HepG2 (cell line): ENCODE data around the gene SPAG5. TPM values are rescaled to one million over a fixed set of nuclear protein-coding genes. Genes with fewer than 3 reads are reported as not detected.

Source experiments
- CBX2 ChIP-seq, 2 experiments: fragments of 200-600 bp in 1 of 2; sonication (generic); formaldehyde crosslinking in 1 of 2; IDR thresholded peaks; 2 replicates each; pipeline versions ENCODE4 v1.7.0 to v1.8.1; 2018 to 2022; ENCODE audit warnings: low read depth in 2 of 2, low read length in 1 of 2, mild to moderate bottlenecking in 1 of 2, missing genetic modification reagents in 1 of 2
- FOXP1 ChIP-seq, 2 experiments: fragments of 450-650 bp in 1 of 2; IDR thresholded peaks; 2 replicates each; pipeline ENCODE4 v1.6.1; 2017 to 2018; ENCODE audit warnings: antibody characterized with exemption in 1 of 2
- HNRNPK ChIP-seq: fragments of 200-400 bp; formaldehyde crosslinking; IDR thresholded peaks from 2 replicates; pipeline ENCODE4 v1.6.1; 2018; ENCODE audit warnings: low read length, low read depth, moderate library complexity, mild to moderate bottlenecking; ENCODE audit not compliant: poor library complexity, severe bottlenecking
- KLF11 ChIP-seq: IDR thresholded peaks from 2 replicates; pipeline ENCODE4 v1.6.1; 2016; ENCODE audit warnings: missing compliant biosample characterization
- MAFF ChIP-seq: IDR thresholded peaks from 2 replicates; pipeline ENCODE4 v1.6.1; 2011; ENCODE audit warnings: low read depth, low read length, improper control_type of control experiment
- MIXL1 ChIP-seq: IDR thresholded peaks from 2 replicates; pipeline ENCODE4 v1.6.1; 2016
- NCOR1 ChIP-seq: fragments of 200-600 bp; sonication (generic); IDR thresholded peaks from 2 replicates; pipeline ENCODE4 v1.7.0; 2017; ENCODE audit warnings: antibody characterized with exemption, low read length, borderline replicate concordance
- NFRKB ChIP-seq: fragments of 450-650 bp; IDR thresholded peaks from 2 replicates; pipeline ENCODE4 v1.6.1; 2017
- POLR2G ChIP-seq: fragments of 200-400 bp; formaldehyde crosslinking; IDR thresholded peaks from 2 replicates; pipeline ENCODE4 v1.6.1; 2018; ENCODE audit warnings: mild to moderate bottlenecking, low read depth, low read length, moderate library complexity
- RAD21 ChIP-seq: fragments of 450-650 bp; formaldehyde crosslinking; IDR thresholded peaks from 2 replicates; pipeline ENCODE4 v1.5.0; 2020; ENCODE audit warnings: mild to moderate bottlenecking
- RXRB ChIP-seq: IDR thresholded peaks from 2 replicates; pipeline ENCODE4 v1.6.1; 2016; ENCODE audit warnings: borderline replicate concordance, missing genetic modification reagents, missing compliant biosample characterization
- SCMH1 ChIP-seq: sonication (generic); formaldehyde crosslinking; IDR thresholded peaks from 2 replicates; pipeline ENCODE4 v1.9.0; 2021; ENCODE audit warnings: missing genetic modification reagents, mild to moderate bottlenecking, borderline replicate concordance
- WIZ ChIP-seq: sonication (generic); formaldehyde crosslinking; IDR thresholded peaks from 2 replicates; pipeline ENCODE4 v1.5.1; 2020; ENCODE audit warnings: mild to moderate bottlenecking, missing genetic modification reagents
- ZC3H13 ChIP-seq: sonication (generic); formaldehyde crosslinking; IDR thresholded peaks from 2 replicates; pipeline ENCODE4 v1.8.1; 2023; ENCODE audit warnings: mild to moderate bottlenecking, missing genetic modification reagents, moderate library complexity
- ZNF282 ChIP-seq: fragments of 450-650 bp; IDR thresholded peaks from 2 replicates; pipeline ENCODE4 v1.6.1; 2018; ENCODE audit not compliant: partially characterized antibody
- ZNF460 ChIP-seq: sonication (generic); formaldehyde crosslinking; IDR thresholded peaks from 2 replicates; pipeline ENCODE4 v1.5.1; 2020; ENCODE audit warnings: missing genetic modification reagents, mild to moderate bottlenecking, borderline replicate concordance
- ZNF558 ChIP-seq: sonication (generic); formaldehyde crosslinking; IDR thresholded peaks from 2 replicates; pipeline ENCODE4 v1.9.0; 2022; ENCODE audit warnings: mild to moderate bottlenecking, missing genetic modification reagents, borderline replicate concordance
- ZNF615 ChIP-seq: sonication (generic); formaldehyde crosslinking; IDR thresholded peaks from 2 replicates; pipeline ENCODE4 v1.5.0; 2020; ENCODE audit warnings: mild to moderate bottlenecking, missing genetic modification reagents, borderline replicate concordance
- polyA plus RNA-seq, 8 experiments: library from polyadenylated mRNA; depleted of rRNA in 3 of 8; stranded (reverse) in 7 of 8; unstranded in 1 of 8; fragments of >200 nt; fragmentation: Illumina TruSeq in 4 of 8; extraction: Trizol in 4 of 8; gene quantifications; 2 replicates each; pipeline versions ENCODE4 v1.2.1 to v1.2.3, GENCODE V29; 2011 to 2016; ENCODE audit warnings: low read depth in 4 of 8, missing spikeins in 1 of 8, mixed read lengths in 1 of 8; ENCODE audit not compliant: insufficient read depth in 1 of 8
- total RNA-seq, 5 experiments: library from RNA; depleted of rRNA; stranded (reverse); fragments of >200 nt; fragmentation: Illumina TruSeq; extraction: Trizol; gene quantifications; 2 replicates each; pipeline ENCODE4 v1.2.3, GENCODE V29; 2016; ENCODE audit warnings: low read depth in 1 of 5
- TF ChIP-seq, protein P1 (sequence below): IDR thresholded peaks from 2 replicates; pipeline ENCODE4 v1.6.1; 2012; ENCODE audit warnings: low read length, improper control_type of control experiment
- TF ChIP-seq, protein P2 (sequence below): sonication (generic); formaldehyde crosslinking; IDR thresholded peaks from 2 replicates; pipeline ENCODE4 v1.8.1; 2023; ENCODE audit warnings: mild to moderate bottlenecking, moderate library complexity, missing genetic modification reagents
- TF ChIP-seq, protein P3 (sequence below): sonication (generic); formaldehyde crosslinking; IDR thresholded peaks from 2 replicates; pipeline ENCODE4 v1.5.0; 2020; ENCODE audit warnings: missing genetic modification reagents

Gene SPAG5
- total and polyA plus RNA-seq, 2 of the 13 experiments (the other 11 are each of a cell fraction or from before 2014, with no cell fraction given), result 41.4 to 98.0 TPM

DNA sequence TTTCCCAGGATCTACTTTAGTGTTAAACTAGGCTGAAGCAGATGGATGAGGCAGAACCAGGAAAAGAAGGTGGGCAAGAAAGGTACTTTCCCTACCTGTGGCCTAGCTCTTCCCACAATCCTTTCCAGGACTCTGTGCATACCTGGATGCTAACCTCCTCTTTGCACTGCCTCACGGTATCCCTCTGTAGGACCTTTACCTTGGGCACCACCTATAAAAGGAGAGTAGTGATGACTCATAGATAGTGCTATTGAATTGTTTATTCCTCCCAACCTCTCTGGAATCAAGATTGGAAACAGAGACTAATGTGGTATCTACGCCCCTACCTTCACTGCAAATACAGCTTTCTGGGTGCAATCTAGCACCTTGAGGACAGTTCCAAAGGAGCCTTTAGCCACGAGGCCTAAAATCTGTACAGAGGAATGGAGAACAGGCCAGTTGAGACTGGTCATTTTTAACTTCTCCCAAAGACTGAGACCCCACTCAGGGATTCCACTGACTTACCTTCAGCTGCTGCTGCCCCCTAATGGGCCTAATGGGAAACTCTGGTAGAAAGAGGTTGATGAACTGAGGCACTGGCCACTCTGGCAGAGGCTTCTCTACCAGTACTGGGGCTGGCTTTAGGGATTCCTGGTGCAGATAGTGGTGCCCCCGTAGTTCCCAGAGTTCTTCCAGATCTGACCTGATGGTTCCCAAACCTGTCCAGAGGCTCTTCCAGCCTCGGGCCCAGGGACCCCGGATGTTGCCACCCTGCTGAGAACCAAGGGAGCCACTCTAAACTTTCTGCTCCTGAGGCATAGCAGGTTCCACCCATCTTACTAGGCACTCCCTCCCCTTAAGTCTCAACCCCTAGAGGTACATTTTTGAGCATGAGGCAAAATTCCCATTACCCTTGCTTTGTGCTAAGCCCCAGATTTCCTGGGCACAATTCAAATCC, 14.4 kb upstream of the SPAG5 start (continued):
- TF ChIP-seq CBX2 (IDR thresholded peaks at IDR 0.05; ENCODE audit: low read depth, low read length) (no peak), CBX2 (CRISPR knock-in tag; IDR thresholded peaks at IDR 0.05; ENCODE audit: low read depth) (no peak), MIXL1 (CRISPR knock-in tag) (peak; percentile 40; the same call in 1 of the 2 replicates), ZNF460 (no peak), NCOR1 (no peak), FOXP1 (IDR thresholded peaks at IDR 0.05) (no peak), FOXP1 (CRISPR knock-in tag; IDR thresholded peaks at IDR 0.05) (no peak), SCMH1 (no peak), ZNF282 (no peak), POLR2G (peak; percentile 31; the same call in 1 of the 2 replicates), WIZ (no peak), NFRKB (no peak), ZNF615 (CRISPR knock-in tag) (no peak), KLF11 (CRISPR knock-in tag) (no peak), RAD21 (CRISPR knock-in tag) (peak; percentile 38; the same call in 1 of the 2 replicates), MAFF (no peak), RXRB (no peak), ZC3H13 (no peak), HNRNPK (no peak), ZNF558 (CRISPR knock-in tag) (no peak)
- TF ChIP-seq, protein P1, sequence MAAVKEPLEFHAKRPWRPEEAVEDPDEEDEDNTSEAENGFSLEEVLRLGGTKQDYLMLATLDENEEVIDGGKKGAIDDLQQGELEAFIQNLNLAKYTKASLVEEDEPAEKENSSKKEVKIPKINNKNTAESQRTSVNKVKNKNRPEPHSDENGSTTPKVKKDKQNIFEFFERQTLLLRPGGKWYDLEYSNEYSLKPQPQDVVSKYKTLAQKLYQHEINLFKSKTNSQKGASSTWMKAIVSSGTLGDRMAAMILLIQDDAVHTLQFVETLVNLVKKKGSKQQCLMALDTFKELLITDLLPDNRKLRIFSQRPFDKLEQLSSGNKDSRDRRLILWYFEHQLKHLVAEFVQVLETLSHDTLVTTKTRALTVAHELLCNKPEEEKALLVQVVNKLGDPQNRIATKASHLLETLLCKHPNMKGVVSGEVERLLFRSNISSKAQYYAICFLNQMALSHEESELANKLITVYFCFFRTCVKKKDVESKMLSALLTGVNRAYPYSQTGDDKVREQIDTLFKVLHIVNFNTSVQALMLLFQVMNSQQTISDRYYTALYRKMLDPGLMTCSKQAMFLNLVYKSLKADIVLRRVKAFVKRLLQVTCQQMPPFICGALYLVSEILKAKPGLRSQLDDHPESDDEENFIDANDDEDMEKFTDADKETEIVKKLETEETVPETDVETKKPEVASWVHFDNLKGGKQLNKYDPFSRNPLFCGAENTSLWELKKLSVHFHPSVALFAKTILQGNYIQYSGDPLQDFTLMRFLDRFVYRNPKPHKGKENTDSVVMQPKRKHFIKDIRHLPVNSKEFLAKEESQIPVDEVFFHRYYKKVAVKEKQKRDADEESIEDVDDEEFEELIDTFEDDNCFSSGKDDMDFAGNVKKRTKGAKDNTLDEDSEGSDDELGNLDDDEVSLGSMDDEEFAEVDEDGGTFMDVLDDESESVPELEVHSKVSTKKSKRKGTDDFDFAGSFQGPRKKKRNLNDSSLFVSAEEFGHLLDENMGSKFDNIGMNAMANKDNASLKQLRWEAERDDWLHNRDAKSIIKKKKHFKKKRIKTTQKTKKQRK, result no peak
- TF ChIP-seq, protein P2, sequence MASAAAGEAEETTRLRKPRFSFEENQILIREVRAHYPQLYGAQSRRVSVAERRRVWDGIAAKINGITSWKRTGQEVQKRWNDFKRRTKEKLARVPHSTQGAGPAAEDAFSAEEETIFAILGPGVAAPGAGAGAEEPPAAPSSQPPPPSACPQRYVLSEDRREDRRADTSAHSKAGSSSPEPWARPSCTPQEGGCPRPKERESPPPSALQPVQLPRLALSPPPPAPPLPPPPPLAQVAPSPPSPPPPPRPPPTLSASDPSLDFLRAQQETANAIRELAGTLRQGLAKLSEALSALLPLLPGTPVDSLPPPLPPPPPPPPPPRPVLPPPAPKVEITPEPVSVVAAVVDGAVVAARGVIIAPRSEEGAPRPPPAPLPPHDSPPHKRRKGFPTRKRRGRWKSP (CRISPR knock-in tag), result no peak
- TF ChIP-seq, protein P3, sequence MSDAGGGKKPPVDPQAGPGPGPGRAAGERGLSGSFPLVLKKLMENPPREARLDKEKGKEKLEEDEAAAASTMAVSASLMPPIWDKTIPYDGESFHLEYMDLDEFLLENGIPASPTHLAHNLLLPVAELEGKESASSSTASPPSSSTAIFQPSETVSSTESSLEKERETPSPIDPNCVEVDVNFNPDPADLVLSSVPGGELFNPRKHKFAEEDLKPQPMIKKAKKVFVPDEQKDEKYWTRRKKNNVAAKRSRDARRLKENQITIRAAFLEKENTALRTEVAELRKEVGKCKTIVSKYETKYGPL (CRISPR knock-in tag), result no peak
